ENCODE results near the gene ZBTB18.

DNA sequence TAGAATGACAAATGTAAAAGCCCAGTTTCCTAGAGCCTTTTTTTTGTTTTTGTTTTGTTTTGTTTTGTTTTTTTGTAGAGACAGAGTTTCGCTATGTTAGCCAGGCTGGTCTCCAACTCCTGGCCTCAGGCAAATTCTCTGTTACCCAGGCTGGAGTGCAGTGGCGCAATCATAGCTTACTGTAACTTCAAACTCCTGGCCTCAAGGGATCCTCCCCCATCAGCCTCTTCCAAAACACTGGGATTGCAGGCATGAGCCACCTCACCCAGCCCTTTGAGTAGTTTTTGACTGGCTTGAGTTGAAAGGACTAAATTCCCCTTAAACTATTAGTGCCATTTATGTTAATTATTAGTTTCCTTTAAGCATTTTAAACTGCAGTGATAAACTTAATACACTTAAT lies 28.8 kb upstream of the ZBTB18 start:
- TF ChIP-seq POLR2A (IDR thresholded peaks at IDR 0.05; ENCODE audit: low read depth, low read length) (no peak), POLR2AphosphoS5 (IDR thresholded peaks at IDR 0.05; ENCODE audit: low read depth, low read length) (no peak), TAF1 (IDR thresholded peaks at IDR 0.05; ENCODE audit: borderline replicate concordance, low read depth, low read length) (no peak)

All from GM12892 (cell line).